DOHH2 (cell line): ENCODE results near the gene IFNAR1.

ENCODE experiments used
- H3F3A ChIP-seq: fragments of 200-600 bp; sonication (generic), shearing (Covaris generic); 2 replicates; pipeline ENCODE4 v1.6.0; 2016; ENCODE audit warnings: antibody characterized with exemption, mild to moderate bottlenecking; ENCODE audit not compliant: control insufficient read depth, insufficient read depth
- H3K27ac ChIP-seq: fragments of 200-600 bp; sonication (generic); 2 replicates; pipeline ENCODE4 v1.5.1; 2014; ENCODE audit warnings: low read depth, mild to moderate bottlenecking, low read length, moderate library complexity
- H3K27me3 ChIP-seq: fragments of 200-600 bp; sonication (generic); 2 replicates; pipeline ENCODE4 v1.6.1; 2014; ENCODE audit warnings: mild to moderate bottlenecking, low read length, mixed read lengths; ENCODE audit not compliant: control insufficient read depth
- H3K36me3 ChIP-seq: fragments of 200-600 bp; sonication (generic); 2 replicates; pipeline ENCODE4 v1.6.1; 2014; ENCODE audit warnings: mild to moderate bottlenecking, low read length, moderate library complexity, mixed read lengths; ENCODE audit not compliant: control insufficient read depth
- H3K4me1 ChIP-seq: fragments of 200-600 bp; sonication (generic); 2 replicates; pipeline ENCODE4 v1.6.1; 2014; ENCODE audit warnings: mild to moderate bottlenecking, low read length, mixed read lengths; ENCODE audit not compliant: control insufficient read depth
- H3K4me2 ChIP-seq: fragments of 200-600 bp; sonication (generic); 2 replicates; pipeline ENCODE4 v1.6.0; 2014; ENCODE audit warnings: mild to moderate bottlenecking, low read length, moderate library complexity
- H3K4me3 ChIP-seq: fragments of 200-600 bp; sonication (generic); 2 replicates; pipeline ENCODE4 v1.5.1; 2014; ENCODE audit warnings: mild to moderate bottlenecking, low read length, mixed read lengths
- H3K79me2 ChIP-seq: fragments of 200-600 bp; sonication (generic); 2 replicates; pipeline ENCODE4 v1.6.1; 2014; ENCODE audit warnings: mild to moderate bottlenecking, low read length, mixed read lengths; ENCODE audit not compliant: control insufficient read depth
- H3K9me2 ChIP-seq: fragments of 200-600 bp; sonication (generic); replicated peaks from 2 replicates; pipeline ENCODE4 v1.6.1; 2014; ENCODE audit warnings: mild to moderate bottlenecking, low read length, mixed read lengths; ENCODE audit not compliant: control insufficient read depth
- H3K9me3 ChIP-seq: fragments of 200-600 bp; sonication (generic); 2 replicates; pipeline ENCODE4 v1.6.1; 2014; ENCODE audit warnings: antibody characterized with exemption, low read length, mixed read lengths; ENCODE audit not compliant: control insufficient read depth, insufficient read depth
- H4K20me1 ChIP-seq: fragments of 200-600 bp; sonication (generic); 2 replicates; pipeline ENCODE4 v1.6.0; 2014; ENCODE audit warnings: low read depth, mild to moderate bottlenecking, antibody characterized with exemption, low read length, moderate library complexity; ENCODE audit not compliant: control insufficient read depth, insufficient read depth
- CTCF ChIP-seq: fragments of 200-600 bp; sonication (generic); IDR thresholded peaks from one replicate; pipeline ENCODE4 v1.5.1; 2014; ENCODE audit warnings: antibody characterized with exemption, mild to moderate bottlenecking, low read depth, low read length; ENCODE audit not compliant: poor library complexity, severe bottlenecking
- EZH2phosphoT487 ChIP-seq: fragments of 200-600 bp; sonication (generic); IDR thresholded peaks from 2 replicates; pipeline ENCODE4 v1.6.1; 2017; ENCODE audit warnings: borderline replicate concordance, mild to moderate bottlenecking, antibody characterized with exemption, low read length, moderate library complexity, mixed read lengths

The IFNAR1 gene

DNA sequence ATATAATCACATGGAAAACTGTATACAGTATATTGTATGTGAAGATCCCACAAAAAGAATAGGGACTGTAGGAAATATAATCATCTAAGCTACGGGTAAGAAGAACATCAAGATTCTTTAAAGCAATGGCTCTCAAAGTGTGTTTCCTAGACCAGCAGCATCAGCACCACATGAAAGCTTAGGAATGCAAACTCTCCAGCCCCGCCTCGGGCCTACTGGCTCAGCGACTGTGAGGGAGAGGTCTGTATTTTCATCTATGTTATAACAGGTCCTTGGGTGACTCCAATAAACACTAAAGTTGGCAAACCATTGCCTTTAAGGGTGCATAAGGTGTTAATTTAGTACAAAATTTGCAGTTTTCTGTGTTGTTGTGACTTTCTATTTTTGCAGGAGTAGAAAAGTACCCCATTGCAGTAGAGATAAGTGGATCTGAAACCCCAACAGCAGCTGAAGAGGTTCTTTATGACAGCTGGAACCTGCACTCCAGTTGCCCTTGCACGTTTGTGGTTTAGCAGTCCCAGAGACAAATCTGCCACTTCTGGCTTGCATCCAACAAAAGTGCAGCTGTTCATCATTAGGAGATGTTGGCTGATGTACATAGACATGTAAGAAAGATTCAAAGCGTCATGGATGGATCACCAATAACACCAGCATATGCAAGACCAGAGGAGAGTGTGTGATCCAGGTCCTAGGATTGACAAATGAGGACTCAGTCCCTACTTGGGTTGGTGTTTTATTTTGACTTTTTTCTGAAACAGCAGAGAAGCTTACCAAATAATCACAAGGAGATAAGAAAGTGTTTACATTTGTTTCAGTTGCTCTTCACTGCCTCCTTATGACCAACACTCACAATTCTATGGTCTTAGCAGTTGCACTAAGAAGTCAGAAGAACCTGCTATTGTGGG lies 15.9 kb upstream of the IFNAR1 start:
- H3K4me2 ChIP-seq, result peak overlapping the region; percentile 63

GRCh38 chr21:33309778-33310177 lies 15.0 kb upstream of the IFNAR1 start:
- H3K4me1 ChIP-seq, result peaks cover 100% of the 10 kb centered on the region
- peak overlapping the region; percentile 99 for H3K27ac ChIP-seq
- no peaks in the 10 kb centered on the region for H4K20me1 ChIP-seq
- peaks cover 15% of the 10 kb centered on the region for H3K9me3 ChIP-seq
- peaks cover 40% of the 10 kb centered on the region for H3F3A ChIP-seq
- H3K9me2 ChIP-seq, result no peaks in the 10 kb centered on the region
- H3K36me3 ChIP-seq, result peaks cover 41% of the 10 kb centered on the region
- H3K4me3 ChIP-seq, result peak overlapping the region; percentile 52
- TF ChIP-seq EZH2phosphoT487 (no peak), CTCF (no peak)
- H3K79me2 ChIP-seq, result no peaks in the 10 kb centered on the region
- peak overlapping the region; percentile 63 for H3K4me2 ChIP-seq
- no peaks in the 10 kb centered on the region for H3K27me3 ChIP-seq

More for the DNA sequence above, 15.9 kb upstream of the IFNAR1 start:
- TF ChIP-seq CTCF, result peak; percentile 62
- no peak for TF ChIP-seq EZH2phosphoT487
- H3K79me2 ChIP-seq, result no peaks in the 10 kb centered on the region
- peak overlapping the region; percentile 52 for H3K4me3 ChIP-seq
- peaks cover 45% of the 10 kb centered on the region for H3F3A ChIP-seq
- no peaks in the 10 kb centered on the region for H3K9me2 ChIP-seq
- no peaks in the 10 kb centered on the region for H3K27me3 ChIP-seq
- peaks cover 100% of the 10 kb centered on the region for H3K4me1 ChIP-seq
- H4K20me1 ChIP-seq, result no peaks in the 10 kb centered on the region
- peaks cover 32% of the 10 kb centered on the region for H3K36me3 ChIP-seq
- peaks cover 6% of the 10 kb centered on the region for H3K9me3 ChIP-seq
- H3K27ac ChIP-seq, result peak overlapping the region; percentile 99

DNA sequence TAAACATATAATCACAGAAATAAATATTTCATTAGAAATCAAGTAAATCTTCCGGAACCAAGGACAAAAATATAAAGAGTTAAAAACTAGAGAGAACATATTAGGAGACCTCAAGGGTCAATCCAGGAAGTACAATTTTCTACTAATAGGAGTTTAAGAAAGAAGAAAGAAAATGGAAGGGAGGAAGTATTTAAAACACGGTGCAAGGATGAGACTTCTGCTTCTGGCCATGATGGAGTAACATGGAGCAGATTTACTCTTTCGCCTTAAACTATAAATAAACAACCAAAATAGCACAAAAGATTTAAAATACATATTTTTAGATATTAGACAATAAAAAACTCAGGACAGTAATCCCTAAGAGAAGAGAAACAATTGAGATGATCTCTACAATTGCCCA lies 12.6 kb upstream of the IFNAR1 start:
- TF ChIP-seq EZH2phosphoT487 (no peak), CTCF (no peak)
- H3K9me2 ChIP-seq, result no peaks in the 10 kb centered on the region
- H3K4me2 ChIP-seq, result peak overlapping the region; percentile 48
- H3K36me3 ChIP-seq, result peaks cover 41% of the 10 kb centered on the region
- peaks cover 15% of the 10 kb centered on the region for H3K9me3 ChIP-seq
- peaks cover 94% of the 10 kb centered on the region for H3K4me1 ChIP-seq
- no peaks in the 10 kb centered on the region for H3K79me2 ChIP-seq
- peak overlapping the region; percentile 26 for H3K4me3 ChIP-seq
- peaks cover 39% of the 10 kb centered on the region for H3F3A ChIP-seq
- no peaks in the 10 kb centered on the region for H3K27me3 ChIP-seq
- H4K20me1 ChIP-seq, result no peaks in the 10 kb centered on the region
- peak overlapping the region; percentile 99 for H3K27ac ChIP-seq
